ENCODE data around the gene LSP1.

LSP1 gene

GRCh38 chr11:1920128-1920908 is 67.4 kb downstream of the LSP1 start:
- no peak for DNase-seq

GRCh38 chr11:1920909-1921573 is 68.2 kb downstream of the LSP1 start:
- no peak for DNase-seq

GRCh38 chr11:1921574-1922141 is 68.8 kb downstream of the LSP1 start:
- no peak for DNase-seq

- no peak for DNase-seq
Measured at GRCh38 chr11:1922481-1923081, 69.7 kb downstream of the LSP1 start.

GRCh38 chr11:1923201-1923956 is 70.5 kb downstream of the LSP1 start:
- DNase-seq = no peak

- no peak for DNase-seq
Measured at GRCh38 chr11:1924181-1924580, 71.3 kb downstream of the LSP1 start.

GRCh38 chr11:1924646-1925372 is 71.9 kb downstream of the LSP1 start:
- no peak for DNase-seq

GRCh38 chr11:1925373-1926155 is 72.7 kb downstream of the LSP1 start:
- no peak for DNase-seq

- DNase-seq = no peak
Measured at GRCh38 chr11:1926156-1927025, 73.5 kb downstream of the LSP1 start.

GRCh38 chr11:1927026-1927847 is 74.4 kb downstream of the LSP1 start:
- DNase-seq = no peak

GRCh38 chr11:1927848-1928469 is 75.1 kb downstream of the LSP1 start:
- no peak for DNase-seq

- DNase-seq = no peak
Measured at GRCh38 chr11:1928470-1928890, 75.6 kb downstream of the LSP1 start.

- no peak for DNase-seq
Measured at GRCh38 chr11:1928891-1929541, 76.1 kb downstream of the LSP1 start.

- DNase-seq = no peak
Measured at GRCh38 chr11:1929621-1930461, 77.0 kb downstream of the LSP1 start.

- no peak for DNase-seq
Measured at GRCh38 chr11:1930462-1930830, 77.6 kb downstream of the LSP1 start.

GRCh38 chr11:1931341-1932104 is 78.6 kb downstream of the LSP1 start:
- no peak for DNase-seq

- no peak for DNase-seq
Measured at GRCh38 chr11:1932105-1932480, 79.2 kb downstream of the LSP1 start.
